Raji (cell line): Measurements from ENCODE around the gene WFDC9.

ENCODE experiments used
- POLR2A ChIP-seq: IDR thresholded peaks from 2 replicates; pipeline ENCODE4 v1.6.1; 2011; ENCODE audit warnings: low read depth, low read length, control low read depth; ENCODE audit not compliant: insufficient read depth

The WFDC9 gene

DNA sequence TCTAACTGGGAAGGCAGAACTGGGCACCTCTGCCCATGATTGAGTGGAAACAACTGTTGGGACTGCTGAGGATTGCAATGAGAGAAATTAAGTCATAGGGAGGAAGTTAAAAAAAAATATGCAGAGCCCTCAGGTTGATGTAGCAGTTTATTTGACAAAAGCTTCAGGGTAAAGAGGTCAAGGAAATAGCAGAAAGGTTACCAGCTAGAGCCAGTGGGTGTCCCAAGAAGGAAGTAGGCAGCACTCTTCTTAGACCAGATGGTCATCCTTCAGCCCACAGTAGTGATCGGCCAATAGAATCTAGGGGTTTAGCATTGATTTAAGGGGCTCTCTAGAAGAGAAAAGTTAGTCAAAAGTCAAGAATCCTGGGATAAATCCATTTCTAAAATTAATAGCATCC is 23.3 kb downstream of the WFDC9 start:
- no peak for TF ChIP-seq POLR2A

- no peak for TF ChIP-seq POLR2A
These were observed 35.8 kb downstream of the WFDC9 start for GRCh38 chr20:45595235-45595634.

DNA sequence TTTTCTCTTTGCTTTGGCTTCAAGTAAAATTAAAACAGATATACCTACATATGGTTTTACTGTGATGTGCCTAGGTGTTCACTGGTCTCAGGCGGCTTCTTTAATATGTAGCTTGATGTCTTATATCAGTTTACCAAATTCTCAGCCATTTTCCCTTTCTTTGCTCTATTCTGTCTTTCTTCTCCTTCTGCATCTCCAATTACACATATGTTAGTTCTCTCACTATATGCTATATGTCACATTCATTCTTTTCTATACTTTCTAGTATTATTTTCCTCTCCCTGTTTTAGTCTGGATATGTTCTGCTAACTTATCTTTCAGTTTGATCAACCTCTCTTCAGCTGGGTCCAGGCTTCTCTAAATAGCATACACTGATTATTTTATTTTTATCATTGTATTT is 37.6 kb downstream of the WFDC9 start:
- no peak for TF ChIP-seq POLR2A

DNA sequence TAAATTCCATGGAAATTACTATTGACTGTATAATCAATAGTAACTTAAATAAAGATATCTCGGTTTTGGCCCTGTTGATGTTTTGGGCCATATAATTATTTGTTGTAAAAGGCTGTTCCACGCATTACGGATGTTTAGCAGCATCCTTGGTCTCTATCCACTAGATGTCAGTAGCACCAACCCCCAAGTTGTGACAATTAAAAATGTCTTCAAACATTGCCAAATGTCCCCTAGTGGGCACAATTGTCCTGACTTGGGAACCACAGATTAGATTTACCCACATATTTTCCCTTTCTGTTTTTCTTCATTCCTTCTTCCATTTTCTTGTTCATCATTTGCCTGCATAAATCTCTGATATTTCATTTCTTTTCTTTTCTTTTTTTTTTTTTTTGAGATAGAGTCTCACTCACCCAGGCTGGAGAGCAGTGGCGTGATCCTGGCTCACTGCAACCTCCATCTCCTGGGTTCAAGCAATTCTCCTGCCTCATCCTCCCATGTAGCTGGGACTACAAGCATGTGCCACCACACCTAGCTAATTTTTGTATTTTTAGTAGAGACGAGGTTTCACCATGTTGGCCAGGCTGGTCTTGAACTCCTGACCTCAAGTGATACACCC is 38.4 kb downstream of the WFDC9 start:
- TF ChIP-seq POLR2A, result no peak

DNA sequence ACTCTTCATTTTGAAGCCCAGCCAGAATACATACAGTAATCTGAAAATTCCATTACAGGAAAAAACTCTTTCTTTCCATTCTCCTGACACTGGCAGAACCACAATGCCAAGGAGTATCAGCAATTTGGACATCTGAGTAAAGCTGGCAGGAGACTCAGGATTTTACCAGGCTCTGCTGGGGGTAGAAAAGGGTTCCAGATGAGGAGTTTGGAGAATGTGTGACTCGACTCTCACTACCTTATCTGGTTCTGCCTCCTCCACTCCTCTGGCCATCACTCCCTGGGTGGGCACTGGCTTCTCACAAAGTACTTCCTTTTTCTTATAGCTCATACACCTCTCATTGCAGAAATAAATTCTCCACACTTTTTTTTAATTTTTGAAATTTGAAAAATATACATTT is 41.4 kb downstream of the WFDC9 start:
- no peak for TF ChIP-seq POLR2A

DNA sequence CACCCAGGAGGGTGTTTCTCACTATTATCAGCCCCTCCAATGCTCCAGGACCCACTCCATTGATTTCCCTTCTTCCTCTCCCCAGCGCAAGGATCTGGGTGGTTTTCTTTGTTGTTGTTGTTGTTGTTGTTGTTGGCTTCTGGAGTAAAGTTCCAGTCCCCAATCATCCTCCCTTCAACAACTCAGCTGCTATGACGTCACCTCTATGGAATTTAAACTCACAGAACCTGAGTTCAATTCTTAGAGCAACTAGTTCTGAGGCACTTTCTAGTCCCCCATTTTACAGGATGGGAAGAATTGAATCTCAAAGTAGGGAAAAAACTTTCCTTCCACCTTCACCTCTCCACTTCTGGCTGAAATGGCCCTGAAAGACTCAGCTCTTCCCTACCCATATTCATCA is 42.3 kb downstream of the WFDC9 start:
- TF ChIP-seq POLR2A, result no peak

- TF ChIP-seq POLR2A, result no peak
These were observed 47.6 kb downstream of the WFDC9 start for GRCh38 chr20:45583502-45583901.

GRCh38 chr20:45581702-45582101 is 49.4 kb downstream of the WFDC9 start:
- no peak for TF ChIP-seq POLR2A

DNA sequence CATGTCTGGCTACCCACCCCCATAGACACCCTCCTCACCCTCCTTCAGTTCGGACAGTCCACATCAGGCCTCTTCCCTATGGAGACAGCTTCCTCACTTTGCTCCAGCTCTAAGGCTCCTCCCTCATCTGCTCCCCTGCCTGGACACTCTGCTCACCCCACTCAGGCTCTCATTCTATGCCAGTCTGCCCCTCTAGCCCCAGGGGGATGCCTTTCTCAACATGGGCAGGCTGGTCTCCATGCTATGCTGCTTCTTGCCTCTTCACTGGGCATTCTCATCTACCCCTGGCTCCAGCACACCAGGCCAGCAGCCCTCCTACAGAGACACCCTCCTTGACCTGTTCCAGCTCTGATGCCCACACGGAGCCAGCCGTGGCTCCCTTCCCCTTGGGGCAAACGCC is 51.9 kb downstream of the WFDC9 start, which contains the start of gene WFDC8:
Gene WFDC8, minus strand, starts transcription at position 101 of the 400 bp plus-strand sequence. Its CDS starts 37 bp downstream, at position 64.
- no peak for TF ChIP-seq POLR2A

- TF ChIP-seq POLR2A, result no peak
These were observed 52.9 kb downstream of the WFDC9 start for GRCh38 chr20:45578231-45578630.

- no peak for TF ChIP-seq POLR2A
These were observed 54.1 kb downstream of the WFDC9 start for GRCh38 chr20:45576995-45577394.

DNA sequence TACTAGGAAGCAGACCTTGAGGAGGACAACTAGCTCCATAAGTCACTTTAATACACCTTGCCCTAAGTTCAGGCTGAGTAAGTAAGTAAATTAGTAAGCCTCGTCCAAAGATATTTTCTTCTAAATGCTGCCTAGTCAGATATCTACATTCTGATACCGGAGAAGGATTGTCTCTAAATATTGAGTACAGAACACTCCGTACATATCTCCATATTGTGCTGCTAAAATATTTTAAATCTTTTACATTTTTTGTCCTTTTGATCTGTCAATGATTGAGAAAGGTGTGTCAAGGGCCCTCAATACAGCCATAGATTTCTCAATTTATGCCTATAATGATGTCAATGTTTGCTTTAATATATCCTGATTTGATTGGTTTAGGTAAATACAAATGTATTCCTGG is 55.2 kb downstream of the WFDC9 start:
- no peak for TF ChIP-seq POLR2A

DNA sequence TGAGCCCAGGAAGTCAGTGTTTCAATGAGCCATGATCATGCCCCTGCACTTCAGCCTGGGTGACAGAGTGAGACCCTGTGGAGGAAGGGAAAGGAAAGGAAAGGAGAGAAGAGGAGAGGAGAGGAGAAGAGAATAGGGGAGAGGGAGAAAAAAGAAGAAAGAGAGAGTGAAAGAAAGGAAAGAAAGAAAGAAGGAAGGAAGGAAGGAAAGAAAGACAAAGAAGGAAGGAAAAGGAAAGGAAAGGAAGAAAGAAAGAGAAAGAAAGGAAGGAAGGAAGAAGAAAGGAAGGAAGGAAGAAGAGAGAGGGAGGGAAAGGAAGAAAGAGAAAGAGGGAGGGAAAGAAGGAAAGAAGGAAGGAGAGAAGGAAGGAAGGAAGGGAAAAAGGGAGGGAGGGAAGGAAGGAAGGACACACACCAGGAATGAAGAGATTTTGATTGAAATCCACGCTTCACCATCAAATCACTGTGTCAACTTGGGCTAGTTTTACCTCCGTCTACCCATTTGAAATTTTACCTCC is 66.3 kb downstream of the WFDC9 start:
- TF ChIP-seq POLR2A, result no peak
